HG03045 (cell line): Measurements from ENCODE around the gene KCTD16.

Experiments used
- ATAC-seq: cut with Tn5 transposase; IDR thresholded peaks from one replicate; pipeline ENCODE4 v1.9.1; 2021; ENCODE audit warnings: mild to moderate bottlenecking, moderate library complexity; ENCODE audit not compliant: unreplicated experiment

KCTD16 gene

GRCh38 chr5:144162686-144163085, 8.0 kb upstream of the KCTD16 start:
- ATAC-seq, result no peak

- no peak for ATAC-seq
Measured at GRCh38 chr5:144166696-144167095, 4.0 kb upstream of the KCTD16 start.

- no peak for ATAC-seq
Measured at GRCh38 chr5:144167998-144168397, 2.7 kb upstream of the KCTD16 start.

DNA sequence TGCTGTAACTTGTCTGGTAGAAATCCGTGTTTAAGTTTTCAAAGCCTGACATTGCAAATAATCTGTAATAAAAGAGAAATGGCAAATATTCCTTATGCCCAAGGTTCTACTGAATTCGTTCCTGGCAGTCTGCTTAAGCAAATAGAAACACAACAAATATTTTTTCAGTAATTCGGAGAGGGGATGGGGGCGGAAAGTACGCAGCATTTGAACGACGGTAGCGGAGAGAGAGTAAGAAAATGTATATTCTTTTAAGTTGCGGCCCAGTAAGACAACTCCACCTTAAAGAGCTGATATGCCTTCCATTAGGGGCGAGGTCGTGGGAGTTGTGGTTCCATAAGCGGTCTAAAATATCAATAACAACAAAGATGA, 783 bp upstream of the KCTD16 start:
- no peak for ATAC-seq

DNA sequence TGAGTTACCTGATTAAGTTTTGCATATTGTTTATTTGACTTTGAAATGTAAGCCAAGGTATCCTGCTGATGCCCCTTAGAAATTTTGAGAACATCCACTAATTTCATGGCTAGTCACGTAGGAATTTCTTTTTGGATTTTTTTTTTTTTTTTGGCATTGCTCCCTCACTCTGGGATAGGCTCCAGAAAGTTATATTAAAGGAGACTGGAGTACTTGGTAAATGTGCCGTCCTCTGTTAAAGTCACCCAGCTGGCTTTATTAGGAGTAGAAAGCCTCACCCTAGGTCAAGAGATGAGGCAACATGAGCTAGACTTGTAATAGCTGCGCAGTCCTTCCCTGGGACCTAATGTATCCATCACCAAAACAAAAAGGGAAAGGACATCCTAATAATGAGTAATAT, 3.1 kb downstream of the KCTD16 start:
- no peak for ATAC-seq

GRCh38 chr5:144177548-144177947, 6.9 kb downstream of the KCTD16 start:
- ATAC-seq, result no peak

GRCh38 chr5:144179226-144179625, 8.6 kb downstream of the KCTD16 start:
- ATAC-seq, result no peak

- no peak for ATAC-seq
Measured at GRCh38 chr5:144183254-144183889, 12.7 kb downstream of the KCTD16 start.

- peak; percentile 66 for ATAC-seq
Measured at GRCh38 chr5:144187699-144188294, 17.1 kb downstream of the KCTD16 start.

GRCh38 chr5:144189800-144190429, 19.2 kb downstream of the KCTD16 start:
- peak; percentile 53 for ATAC-seq

- ATAC-seq, result no peak
Measured at GRCh38 chr5:144191531-144191930, 20.9 kb downstream of the KCTD16 start.

DNA sequence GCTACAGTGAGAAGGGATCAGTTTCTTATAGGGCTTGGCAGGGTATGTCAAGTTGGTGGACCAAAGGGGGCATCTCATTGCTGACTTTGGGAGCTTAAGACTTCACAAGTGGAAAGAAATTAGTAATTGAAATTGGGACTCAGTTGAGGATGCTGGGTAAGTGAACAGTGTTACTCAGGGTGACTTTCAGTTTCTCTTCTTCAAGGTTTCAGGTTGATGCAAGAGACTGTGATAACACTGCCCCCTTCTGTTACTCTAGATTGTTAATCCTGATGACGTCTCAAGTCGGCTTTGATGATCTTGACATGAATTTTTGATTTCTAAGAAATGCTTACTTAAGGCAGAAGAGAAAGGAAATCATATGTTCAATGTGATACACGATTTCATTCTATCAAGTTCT, 21.3 kb downstream of the KCTD16 start:
- ATAC-seq, result peak; percentile 95

- ATAC-seq, result no peak
Measured at GRCh38 chr5:144192661-144193060, 22.0 kb downstream of the KCTD16 start.

DNA sequence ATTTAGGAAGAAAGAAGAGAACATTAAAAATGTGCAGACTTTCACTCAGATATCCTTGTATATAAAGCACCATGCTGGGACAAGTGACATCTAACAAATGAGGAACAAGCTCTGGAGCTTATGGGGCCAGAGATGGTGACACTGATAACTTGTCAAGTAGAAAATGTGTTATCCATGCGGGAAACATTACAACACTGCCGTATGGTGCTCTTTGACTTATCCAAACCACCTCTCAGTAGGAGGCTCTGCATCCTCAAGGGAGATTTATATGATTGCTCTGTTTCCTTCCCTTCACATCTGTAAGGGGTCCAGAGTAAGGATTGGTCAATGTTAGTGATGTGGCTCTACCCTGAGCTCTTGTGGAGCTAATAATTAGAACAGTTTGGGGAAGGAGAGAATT, 23.5 kb downstream of the KCTD16 start:
- ATAC-seq, result no peak

DNA sequence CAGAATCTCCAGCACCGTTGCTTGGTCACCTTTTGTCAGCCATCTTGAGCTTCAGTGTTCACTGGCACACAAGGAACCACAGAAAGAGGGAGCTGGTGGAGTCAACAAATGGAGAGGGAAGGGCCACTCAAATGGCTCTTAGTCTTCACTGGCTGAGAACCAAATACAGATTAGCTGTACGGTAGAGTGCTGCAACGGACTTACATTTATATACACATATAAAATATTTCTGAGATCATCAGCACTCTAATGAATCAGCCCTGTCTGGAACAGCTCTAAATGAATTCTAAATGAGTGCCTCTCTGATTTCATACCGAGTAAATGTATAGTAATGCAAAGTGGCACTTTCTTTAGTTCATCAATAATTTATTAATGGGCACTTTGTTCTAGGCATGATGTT, 24.8 kb downstream of the KCTD16 start:
- ATAC-seq, result no peak

- ATAC-seq, result no peak
Measured at GRCh38 chr5:144196612-144197011, 25.9 kb downstream of the KCTD16 start.

DNA sequence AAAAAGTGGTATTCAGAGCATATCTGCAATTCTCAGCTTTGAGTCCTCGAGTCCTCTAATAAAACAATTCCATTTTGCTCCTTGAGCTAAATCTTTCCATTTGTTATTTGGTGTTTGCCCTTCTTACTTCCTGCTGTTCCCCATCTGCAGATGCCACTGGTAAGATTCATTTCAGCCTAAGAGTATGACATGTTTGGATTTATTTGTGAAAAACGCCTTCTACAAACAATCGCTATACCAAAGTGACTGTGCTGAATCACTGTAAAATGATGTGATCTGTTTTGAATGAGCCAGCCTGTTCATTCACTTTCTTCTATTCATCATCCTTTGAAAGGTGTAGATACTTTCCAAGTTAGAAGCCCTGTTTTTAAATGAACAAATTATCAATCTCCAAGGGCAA, 27.7 kb downstream of the KCTD16 start:
- ATAC-seq, result no peak

DNA sequence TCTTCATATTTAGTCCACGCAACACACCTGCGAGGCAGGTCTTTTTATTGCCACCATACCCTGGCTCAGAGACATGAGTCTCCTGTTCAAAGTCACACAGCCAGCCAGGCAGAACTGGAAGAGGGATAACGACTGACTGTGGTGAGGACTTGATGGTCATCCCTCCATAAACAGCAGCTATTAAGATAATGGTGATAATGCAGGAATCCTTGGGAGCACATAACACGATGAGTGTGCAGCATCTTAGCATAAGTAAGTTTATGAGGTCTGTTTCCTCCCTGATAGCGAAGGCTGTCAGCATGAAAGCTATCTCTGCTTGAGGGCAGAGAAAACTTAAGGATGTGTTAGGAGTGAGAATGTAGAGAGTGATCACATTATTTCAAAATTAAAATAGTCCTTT, 30.9 kb downstream of the KCTD16 start:
- no peak for ATAC-seq

GRCh38 chr5:144202072-144202471, 31.4 kb downstream of the KCTD16 start:
- ATAC-seq, result no peak

DNA sequence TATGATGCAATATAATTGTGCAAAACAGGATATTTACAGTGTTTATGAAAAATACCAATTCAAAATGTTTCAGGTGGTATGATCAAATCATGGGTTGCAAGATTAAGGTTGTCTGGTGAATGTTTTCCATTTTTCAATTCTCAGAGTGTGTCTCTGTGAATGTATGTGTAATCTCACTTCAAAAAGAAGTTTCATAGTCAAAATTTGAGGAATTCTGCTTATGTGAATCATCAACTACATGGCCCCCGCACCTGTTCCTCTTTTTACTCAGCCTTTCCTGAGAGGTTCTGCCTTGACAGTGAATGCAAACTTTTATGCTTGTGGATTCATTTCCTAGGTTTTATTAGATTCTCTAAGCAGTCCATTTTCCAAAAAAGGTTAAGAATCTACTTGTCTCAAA, 32.1 kb downstream of the KCTD16 start:
- no peak for ATAC-seq

DNA sequence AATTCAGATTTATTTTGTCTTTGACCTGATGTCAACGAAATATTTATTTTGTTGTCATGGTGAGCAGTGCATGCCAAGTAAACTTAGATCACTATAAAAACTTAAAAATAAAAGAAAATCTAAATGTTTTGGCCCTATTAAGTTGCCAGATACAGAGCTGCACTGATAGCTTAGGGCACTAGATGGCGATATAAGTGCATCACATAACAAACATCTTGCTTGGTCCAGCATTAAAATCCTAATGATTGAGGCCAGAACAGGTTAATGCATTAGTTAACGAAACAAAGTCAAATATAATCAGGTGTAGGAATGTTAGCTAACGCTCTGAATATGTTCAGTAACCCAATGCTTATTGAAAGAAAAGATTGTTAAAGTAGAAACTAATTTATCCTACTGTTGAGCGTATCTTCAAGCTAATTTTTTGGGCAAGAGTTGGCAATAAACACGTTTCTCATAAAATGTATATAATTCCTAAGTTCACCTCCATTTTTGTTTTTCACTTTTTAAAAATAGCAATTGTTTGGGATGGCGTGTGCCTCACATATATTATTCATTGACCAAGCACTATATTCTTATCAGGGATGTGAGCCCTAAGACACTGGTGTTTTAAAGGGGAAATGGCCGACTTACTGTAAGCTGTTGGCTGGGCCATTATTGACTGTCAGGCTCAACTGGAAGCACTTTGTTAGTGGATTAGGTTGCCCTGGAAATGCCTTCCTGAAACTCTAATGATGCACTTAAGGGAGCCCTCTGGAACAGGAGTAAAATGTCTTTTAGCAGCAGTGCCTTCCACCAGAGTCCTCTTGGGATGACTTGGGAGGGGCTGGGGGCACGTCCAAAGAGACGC, 33.3 kb downstream of the KCTD16 start:
- ATAC-seq, result peak; percentile 82

DNA sequence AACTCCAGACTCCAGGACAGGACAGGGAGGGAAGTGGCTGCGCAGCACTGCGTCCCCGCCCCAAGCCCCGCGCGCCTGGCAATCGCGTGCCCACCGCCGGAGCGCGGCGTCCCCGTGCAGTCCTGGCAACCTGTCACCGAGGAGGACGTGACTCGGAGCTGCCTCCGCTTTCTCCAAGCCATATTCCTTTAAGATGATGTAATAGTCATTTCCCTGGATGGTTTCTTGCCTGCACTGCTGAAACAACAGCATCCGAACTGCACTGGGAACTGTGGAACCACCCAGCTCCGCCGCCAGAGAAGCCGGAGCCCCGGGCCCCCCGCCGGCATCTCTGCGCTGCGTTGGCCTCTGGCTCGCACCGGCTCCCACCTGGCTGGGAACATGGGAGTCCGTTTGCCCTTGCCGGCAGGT, 34.5 kb downstream of the KCTD16 start:
- ATAC-seq, result no peak
